Endothelial cell of umbilical vein (primary cell): ENCODE results near the gene TMOD2. TPM values are rescaled to one million over a fixed set of nuclear protein-coding genes. Genes with fewer than 3 reads are reported as not detected.

Source experiments
- Bru-seq: library from RNA; stranded (reverse); fragments of 400-500 nt; gene quantifications from one replicate; lab custom pipeline; 2021; lab: Mats Ljungman, UMichigan
- BruChase-seq, 2 experiments: library from RNA; stranded (reverse); fragments of 400-500 nt; gene quantifications; one replicate each; lab custom pipeline; 2021; lab: Mats Ljungman, UMichigan
- BruUV-seq: library from RNA; stranded (reverse); fragments of 400-500 nt; replicated peaks from 2 replicates; lab custom pipeline; 2021; lab: Mats Ljungman, UMichigan
- CTCF ChIA-PET: fragments of 300-600, 350-600 bp; sonication (Branson Sonifier 250); formaldehyde crosslinking; loops from one replicate; lab custom pipeline; 2021; ENCODE audit warnings: antibody characterized with exemption, inconsistent platforms; lab: Charles Lee
- POLR2A ChIA-PET: fragments of 300-600, 350-600 bp; sonication (Branson Sonifier 250); formaldehyde crosslinking; loops from one replicate; lab custom pipeline; 2021; ENCODE audit warnings: antibody characterized with exemption, inconsistent platforms; lab: Charles Lee
- DNase-seq: peaks from one replicate; pipeline ENCODE4 v3.0.0-alpha.2; 2011; ENCODE audit warnings: low read depth, low spot score
- FAIRE-seq: peaks from 2 replicates; lab custom pipeline; 2011; peaks lifted over from hg19 to GRCh38; lab: Jason Lieb, UNC
- H2AFZ ChIP-seq: 2 replicates; pipeline ENCODE4 v1.6.0; 2012; ENCODE audit warnings: low read depth, low read length, control low read depth, inconsistent platforms
- H3K27ac ChIP-seq: 2 replicates; pipeline ENCODE4 v1.5.1; 2011; ENCODE audit warnings: low read depth, mild to moderate bottlenecking, control low read depth, low read length, moderate library complexity; ENCODE audit not compliant: insufficient read depth
- H3K27me3 ChIP-seq, 2 experiments: 2 replicates each; pipeline versions ENCODE4 v1.6.0 to v1.6.1; 2011; ENCODE audit warnings: low read length in 2 of 2, mixed read lengths in 1 of 2; ENCODE audit not compliant: control insufficient read depth in 2 of 2, insufficient read depth in 2 of 2
- H3K36me3 ChIP-seq, 2 experiments: 2 replicates in 1 of 2; 3 replicates in 1 of 2; pipeline ENCODE4 v1.5.1; 2011; ENCODE audit warnings: low read length in 2 of 2, mild to moderate bottlenecking in 1 of 2, moderate library complexity in 1 of 2; ENCODE audit not compliant: control insufficient read depth in 2 of 2, insufficient read depth in 2 of 2; ENCODE audit errors: extremely low read depth in 1 of 2
- H3K4me1 ChIP-seq: 3 replicates; pipeline ENCODE4 v1.5.1; 2011; ENCODE audit warnings: mild to moderate bottlenecking, low read length; ENCODE audit not compliant: control insufficient read depth, insufficient read depth; ENCODE audit errors: extremely low read depth
- H3K4me2 ChIP-seq: 2 replicates; pipeline ENCODE4 v1.6.1; 2011; ENCODE audit warnings: low read length, control low read depth, mixed read lengths; ENCODE audit not compliant: insufficient read depth
- H3K4me3 ChIP-seq, 3 experiments: fragments of 200-600 bp in 1 of 3; sonication (generic), shearing (Covaris generic) in 1 of 3; replicated peaks in 1 of 3; 2 replicates each; pipeline ENCODE4 v1.5.1; 2011 to 2016; ENCODE audit warnings: control low read depth in 3 of 3, low read length in 3 of 3, mild to moderate bottlenecking in 2 of 3, inconsistent platforms in 1 of 3, low read depth in 1 of 3, moderate library complexity in 1 of 3; ENCODE audit not compliant: insufficient read depth in 1 of 3
- H3K79me2 ChIP-seq: 2 replicates; pipeline ENCODE4 v1.6.0; 2012; ENCODE audit warnings: low read length, inconsistent platforms; ENCODE audit not compliant: control insufficient read depth, insufficient read depth
- H3K9ac ChIP-seq: replicated peaks from 2 replicates; pipeline ENCODE3; 2011; ENCODE audit warnings: low read length, control low read depth; ENCODE audit not compliant: insufficient read depth; ENCODE audit errors: extremely low read depth
- H3K9me1 ChIP-seq: replicated peaks from 3 replicates; pipeline ENCODE4 v1.6.0; 2011; ENCODE audit warnings: mild to moderate bottlenecking, low read length; ENCODE audit not compliant: control insufficient read depth, insufficient read depth; ENCODE audit errors: extremely low read depth
- H3K9me3 ChIP-seq: replicated peaks from 2 replicates; pipeline ENCODE4 v1.5.1; 2012; ENCODE audit warnings: low read length, inconsistent platforms; ENCODE audit not compliant: control insufficient read depth, insufficient read depth
- H4K20me1 ChIP-seq: replicated peaks from 2 replicates; pipeline ENCODE3; 2011; ENCODE audit warnings: mild to moderate bottlenecking, low read length; ENCODE audit not compliant: control insufficient read depth, insufficient read depth; ENCODE audit errors: extremely low read depth
- CTCF ChIP-seq, 2 donors: IDR thresholded peaks; 1 replicate in 1 of 2; 2 replicates in 1 of 2; pipeline ENCODE4 v1.5.1; 2011; ENCODE audit warnings: low read length in 2 of 2, mild to moderate bottlenecking in 2 of 2, moderate library complexity in 2 of 2, control low read depth in 1 of 2, inconsistent platforms in 1 of 2, low read depth in 1 of 2; ENCODE audit not compliant: insufficient read depth in 1 of 2; ENCODE audit errors: extremely low read depth in 1 of 2
- EZH2 ChIP-seq: IDR thresholded peaks from 2 replicates; pipeline ENCODE4 v1.6.1; 2012; ENCODE audit warnings: borderline replicate concordance, low read depth, mild to moderate bottlenecking, moderate library complexity, low read length, inconsistent platforms; ENCODE audit not compliant: severe bottlenecking
- FOS ChIP-seq: IDR thresholded peaks from 2 replicates; pipeline ENCODE4 v1.6.1; 2011; ENCODE audit warnings: mild to moderate bottlenecking, low read length, moderate library complexity, borderline replicate concordance; ENCODE audit not compliant: insufficient read depth
- GATA2 ChIP-seq: IDR thresholded peaks from 2 replicates; pipeline ENCODE4 v1.7.0; 2011; ENCODE audit warnings: low read depth, mild to moderate bottlenecking, moderate library complexity, mixed read lengths, low read length; ENCODE audit not compliant: insufficient read length, insufficient read depth
- JUN ChIP-seq: IDR thresholded peaks from 2 replicates; pipeline ENCODE4 v1.6.1; 2011; ENCODE audit warnings: borderline replicate concordance, low read depth; ENCODE audit not compliant: insufficient read length, insufficient read depth
- MYC ChIP-seq: IDR thresholded peaks from one replicate; pipeline ENCODE4 v1.6.1; 2011; ENCODE audit warnings: mild to moderate bottlenecking, low read depth, low read length
- POLR2A ChIP-seq: IDR thresholded peaks from 2 replicates; pipeline ENCODE4 v1.6.1; 2012; ENCODE audit warnings: low read depth, mild to moderate bottlenecking, control low read depth, low read length
- POLR2AphosphoS5 ChIP-seq: IDR thresholded peaks from 2 replicates; pipeline ENCODE4 v1.6.1; 2012; ENCODE audit warnings: low read depth, mild to moderate bottlenecking, control low read depth, low read length, moderate library complexity; ENCODE audit not compliant: insufficient read depth
- dilution Hi-C: fragments of 300-500 bp; cut with MboI; formaldehyde crosslinking; loops from one replicate; pipeline ENCODE4 v1.15.0; 2019; ENCODE audit warnings: low sequenced_read_pairs; ENCODE audit not compliant: extremely low pct_ligation_motif_present
- intact Hi-C: fragments of 100-400 bp; cut with micrococcal nuclease; formaldehyde crosslinking; loops from one replicate; pipeline ENCODE4 v1.10.0; 2022
- long read RNA-seq: library from polyadenylated mRNA; stranded (forward); transcript quantifications from one replicate; pipeline ENCODE4 v2.0.0, GENCODE V29; 2021
- polyA minus RNA-seq, 3 experiments: library from RNA; depleted of rRNA, polyadenylated mRNA; stranded (reverse); fragments of >200 nt; gene quantifications; 1 replicate in 1 of 3; 2 replicates in 2 of 3; pipeline ENCODE4 v1.2.3, GENCODE V29; 2011
- polyA plus RNA-seq, 4 experiments: library from polyadenylated mRNA; depleted of rRNA in 3 of 4; stranded (reverse) in 3 of 4; unstranded in 1 of 4; fragments of >200 nt; gene quantifications; 2 replicates each; pipeline versions ENCODE4 v1.2.1 to v1.2.3, GENCODE V29; 2011 to 2012; ENCODE audit warnings: missing spikeins in 1 of 4
- total RNA-seq: library from RNA; stranded (reverse); gene quantifications from 2 replicates; pipeline ENCODE4 v1.2.3, GENCODE V29; 2021
- TF ChIP-seq, protein P1 (sequence below): IDR thresholded peaks from 2 replicates; pipeline ENCODE4 v1.6.1; 2011; ENCODE audit not compliant: insufficient read depth, insufficient read length

The TMOD2 gene
- total RNA-seq (2.5 and 2.7 TPM in 2 replicates), polyA plus RNA-seq (0.32 and 0.46 TPM in 2 replicates), polyA minus RNA-seq (0.87 and 1.1 TPM in 2 replicates), Bru-seq, nascent RNA (percentile 35 among the genes with signal in this experiment), BruChase-seq, experiment 1, labeled RNA remaining after a 6-hour chase (percentile 38 among the genes with signal in this experiment), BruChase-seq, experiment 2, labeled RNA remaining after a 2-hour chase (percentile 34 among the genes with signal in this experiment)
- polyA plus RNA-seq (2011; cell fraction: cytosol; rRNA removed) = 0.34 and 0.41 TPM in 2 replicates
- 1.0 and 1.1 TPM in 2 replicates for polyA plus RNA-seq (2011; cell fraction: nucleus; rRNA removed)
- polyA plus RNA-seq (2012) = 1.4 and 2.1 TPM in 2 replicates
- polyA minus RNA-seq (2011; cell fraction: cytosol; rRNA and poly(A)+ RNA removed) = not detected
- 0.87 and 1.2 TPM in 2 replicates for polyA minus RNA-seq (2011; cell fraction: nucleus; rRNA and poly(A)+ RNA removed)
- long read RNA-seq = 0 reads

DNA sequence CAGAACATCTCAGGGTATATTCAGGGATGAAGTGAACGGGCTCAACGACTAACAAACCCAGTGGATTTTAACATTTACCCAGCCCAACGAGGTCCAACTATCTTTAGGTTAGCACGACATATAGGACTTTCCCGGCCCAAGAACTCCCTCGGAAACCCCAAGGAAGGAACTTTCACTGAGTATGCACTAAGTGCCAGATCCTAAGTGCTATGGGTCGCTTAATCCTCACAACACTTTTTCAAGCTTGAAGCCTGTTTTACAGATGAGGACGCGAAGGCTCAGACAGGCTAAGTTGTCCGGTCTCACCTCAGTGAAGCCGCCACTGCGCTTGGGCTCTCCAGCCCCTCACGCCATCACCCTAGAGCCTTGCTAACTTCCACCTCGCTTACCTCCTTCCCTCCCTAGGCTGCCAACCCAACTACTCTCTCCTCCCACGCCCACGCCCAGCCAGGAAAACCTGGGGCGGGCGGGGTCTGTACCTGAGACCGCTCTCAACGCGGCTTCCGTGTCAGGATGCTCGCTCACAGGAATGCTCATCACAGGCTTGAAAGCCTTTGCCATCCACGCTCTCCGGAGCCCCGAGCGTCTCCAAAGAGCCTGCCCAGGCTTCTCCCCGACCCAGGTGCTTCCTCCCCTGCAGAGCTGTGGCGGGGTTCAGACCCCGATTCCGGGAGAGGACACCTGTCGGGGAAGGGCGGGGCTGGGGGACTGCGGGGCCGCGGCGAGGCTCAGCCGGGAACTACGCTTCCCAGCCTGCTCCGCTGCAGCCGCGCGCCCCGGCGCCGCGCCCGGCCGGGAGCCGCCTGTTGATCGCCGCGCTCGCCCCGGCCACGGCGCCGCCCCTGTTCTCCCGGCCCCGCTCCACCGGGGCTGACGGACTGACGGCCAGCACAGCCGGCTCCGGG, at the start of gene TMOD2:
TMOD2 (plus strand) TSS at position 806 of the 905 bp plus-strand sequence. CDS start 14,845 bp downstream, outside the sequence.
- no peaks in the 10 kb centered on the region for H4K20me1 ChIP-seq
- H3K27ac ChIP-seq = no peak within 1 kb of the TSS
- H3K4me1 ChIP-seq = peaks cover 3% of the 10 kb centered on the region
- intact Hi-C loops (loop anchor here (1.0 kb wide), 1 partner anchor 25 kb away; no protein-coding TSS in a partner anchor), dilution Hi-C loops (no loop called here)
- H3K79me2 ChIP-seq = no peaks in the 10 kb centered on the region
- no peaks in the 10 kb centered on the region for H3K36me3 ChIP-seq
- no peaks in the 10 kb centered on the region for H3K9me1 ChIP-seq
- peak within 1 kb of the TSS; percentile 43 for H3K4me2 ChIP-seq
- FAIRE-seq = no peak
- no peak for DNase-seq
- CTCF ChIA-PET = interaction anchor here (1.4 to 1.7 kb wide), 3 partner anchors 19 to 101 kb away, joined by 4 to 11 read pairs (median 9); no protein-coding TSS in a partner anchor
- POLR2A ChIA-PET = no interaction called here
- BruUV-seq = no TSS peak
- TF ChIP-seq FOS (no peak), EZH2 (peak; percentile 59)
- peak within 1 kb of the TSS; percentile 26 to 54 (median 40) for H3K4me3 ChIP-seq
- H2AFZ ChIP-seq = peak within 1 kb of the TSS; percentile 71
- H3K9me3 ChIP-seq = no peaks in the 10 kb centered on the region
- H3K27me3 ChIP-seq = peaks cover 59 to 65% of the 10 kb centered on the region in 2 experiments
- H3K9ac ChIP-seq = no peak within 1 kb of the TSS

DNA sequence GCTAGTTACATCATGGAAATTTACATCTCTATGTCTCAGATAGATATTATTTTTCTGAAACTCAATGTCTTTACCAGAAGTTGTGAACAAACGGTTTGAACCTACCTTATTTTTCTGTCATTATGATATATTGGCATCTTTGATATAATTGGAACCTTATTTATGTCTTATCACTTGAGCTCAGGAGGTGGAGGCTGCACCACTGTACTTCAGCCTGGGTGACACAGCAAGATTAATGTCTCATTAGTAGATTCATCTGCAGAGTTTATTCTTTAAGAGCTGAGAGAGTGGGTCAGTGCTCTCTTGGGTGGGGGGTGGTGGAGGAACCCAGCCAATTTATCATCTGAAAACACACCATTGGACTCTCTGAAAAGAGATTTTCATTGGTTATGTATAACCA, 48.7 kb upstream of the TMOD2 start:
- H3K4me2 ChIP-seq = no peak overlapping the region
- H4K20me1 ChIP-seq = no peaks in the 10 kb centered on the region
- H3K27me3 ChIP-seq = peaks cover 15 to 33% of the 10 kb centered on the region in 2 experiments
- BruUV-seq = no TSS peak
- no peak overlapping the region for H3K4me3 ChIP-seq
- no peaks in the 10 kb centered on the region for H3K9me1 ChIP-seq
- CTCF ChIA-PET = interaction anchor here (0.7 to 1.5 kb wide), 3 partner anchors 8 to 15 kb away, joined by 3 to 5 read pairs (median 3); no protein-coding TSS in a partner anchor
- no peak overlapping the region for H3K9ac ChIP-seq
- dilution Hi-C loops = no loop called here
- DNase-seq = no peak
- no peaks in the 10 kb centered on the region for H3K4me1 ChIP-seq
- no peaks in the 10 kb centered on the region for H3K36me3 ChIP-seq
- intact Hi-C loops = no loop called here
- no peak for FAIRE-seq
- TF ChIP-seq CTCF (IDR thresholded peaks at IDR 0.05; ENCODE audit: extremely low read depth in 1 of 2, insufficient read depth in 1 of 2, low read depth in 1 of 2, low read length in 2 of 2) = no peak
- TF ChIP-seq FOS = no peak
- no peak for TF ChIP-seq POLR2A
- TF ChIP-seq, protein P1, sequence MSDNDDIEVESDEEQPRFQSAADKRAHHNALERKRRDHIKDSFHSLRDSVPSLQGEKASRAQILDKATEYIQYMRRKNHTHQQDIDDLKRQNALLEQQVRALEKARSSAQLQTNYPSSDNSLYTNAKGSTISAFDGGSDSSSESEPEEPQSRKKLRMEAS = no peak
- no peak for TF ChIP-seq JUN
- TF ChIP-seq MYC = no peak
- TF ChIP-seq GATA2 = no peak
- TF ChIP-seq EZH2 = no peak
- no peak for TF ChIP-seq POLR2AphosphoS5
- no peaks in the 10 kb centered on the region for H3K79me2 ChIP-seq
- H2AFZ ChIP-seq = no peak overlapping the region
- POLR2A ChIA-PET = no interaction called here
- H3K9me3 ChIP-seq = no peaks in the 10 kb centered on the region
- no peak overlapping the region for H3K27ac ChIP-seq
